ENCODE data around the gene CD274.
"Not testable (repeated sequence)": the region's sequence is repeated elsewhere in the genome, so short reads cannot be mapped to it uniquely, and the experiment has no call there.

The CD274 gene

GRCh38 chr9:5460157-5460556, 9.8 kb downstream of the CD274 start:
- DNase-seq (ENCODE audit: low read depth): no peak
- no peak for TF ChIP-seq CTCF (IDR thresholded peaks at IDR 0.05; ENCODE audit: control insufficient read depth, insufficient read depth, low read depth, low read length, missing control alignments)
- H3K4me3 ChIP-seq (ENCODE audit: control insufficient read depth, low read depth, low read length): no peak overlapping the region

GRCh38 chr9:5464831-5465330, 14.5 kb downstream of the CD274 start:
- H3K4me3 ChIP-seq (ENCODE audit: control insufficient read depth, low read depth, low read length); DNase-seq (ENCODE audit: low read depth): not testable (repeated sequence)

GRCh38 chr9:5466005-5466404, 15.7 kb downstream of the CD274 start:
- no peak for DNase-seq (ENCODE audit: low read depth)
- no peak for TF ChIP-seq CTCF (IDR thresholded peaks at IDR 0.05; ENCODE audit: control insufficient read depth, insufficient read depth, low read depth, low read length, missing control alignments)
- H3K4me3 ChIP-seq (ENCODE audit: control insufficient read depth, low read depth, low read length): no peak overlapping the region

- H3K4me3 ChIP-seq (ENCODE audit: control insufficient read depth, low read depth, low read length): no peak overlapping the region
- no peak for TF ChIP-seq CTCF (IDR thresholded peaks at IDR 0.05; ENCODE audit: control insufficient read depth, insufficient read depth, low read depth, low read length, missing control alignments)
- DNase-seq (ENCODE audit: low read depth): no peak
Measured at GRCh38 chr9:5466766-5467165, 16.4 kb downstream of the CD274 start.

GRCh38 chr9:5468850-5469249, 18.5 kb downstream of the CD274 start:
- no peak for TF ChIP-seq CTCF (IDR thresholded peaks at IDR 0.05; ENCODE audit: control insufficient read depth, insufficient read depth, low read depth, low read length, missing control alignments)
- no peak for DNase-seq (ENCODE audit: low read depth)
- no peak overlapping the region for H3K4me3 ChIP-seq (ENCODE audit: control insufficient read depth, low read depth, low read length)

GRCh38 chr9:5470122-5470521, 19.8 kb downstream of the CD274 start:
- no peak for TF ChIP-seq CTCF (IDR thresholded peaks at IDR 0.05; ENCODE audit: control insufficient read depth, insufficient read depth, low read depth, low read length, missing control alignments)
- no peak overlapping the region for H3K4me3 ChIP-seq (ENCODE audit: control insufficient read depth, low read depth, low read length)
- no peak for DNase-seq (ENCODE audit: low read depth)

GRCh38 chr9:5470816-5471215, 20.5 kb downstream of the CD274 start:
- H3K4me3 ChIP-seq (ENCODE audit: control insufficient read depth, low read depth, low read length): no peak overlapping the region
- TF ChIP-seq CTCF (IDR thresholded peaks at IDR 0.05; ENCODE audit: control insufficient read depth, insufficient read depth, low read depth, low read length, missing control alignments): no peak
- no peak for DNase-seq (ENCODE audit: low read depth)

GRCh38 chr9:5475611-5476010, 25.3 kb downstream of the CD274 start:
- not testable (repeated sequence) for H3K4me3 ChIP-seq (ENCODE audit: control insufficient read depth, low read depth, low read length); DNase-seq (ENCODE audit: low read depth)

Measured in AG09309 (cell line).